HCT116 (cell line): ENCODE measurements around the gene TTF1. TPM values are rescaled to one million over a fixed set of nuclear protein-coding genes. Genes with fewer than 3 reads are reported as not detected.

Experiments
- ATAC-seq: fragments of 200-7000 bp; cut with Tn5 transposase; 2 replicates; pipeline ENCODE4 v1.9.1; 2020; ENCODE audit warnings: mild to moderate bottlenecking, moderate library complexity
- BruUV-seq: library from RNA; stranded (reverse); fragments of 400-500 nt; replicated peaks from 2 replicates; lab custom pipeline; 2021; lab: Mats Ljungman, UMichigan
- CTCF ChIA-PET: fragments of 300-600 bp; sonication (Branson Sonifier 250); formaldehyde crosslinking; loops from one replicate; lab custom pipeline; 2021; ENCODE audit warnings: antibody characterized with exemption; lab: Charles Lee
- POLR2A ChIA-PET: fragments of 300-600, 350-600 bp; sonication (Branson Sonifier 250); formaldehyde crosslinking; loops from one replicate; lab custom pipeline; 2021; ENCODE audit warnings: antibody characterized with exemption; lab: Charles Lee
- RAD21 ChIA-PET, 2 experiments: fragments of 300-600 bp; sonication (Branson Sonifier 250); formaldehyde crosslinking; loops; one replicate each; lab custom pipeline; 2023; ENCODE audit warnings: low total read pairs in 2 of 2; ENCODE audit not compliant: uncharacterized antibody in 2 of 2, unreplicated experiment in 2 of 2, low non-redundant PET in 1 of 2; lab: Charles Lee
- DNase-seq: peaks from one replicate; pipeline ENCODE4 v3.0.0-alpha.2; 2010; ENCODE audit warnings: low read depth, low spot score
- H2AFZ ChIP-seq: fragments of 200-600 bp; shearing (Covaris generic), sonication (generic); 2 replicates; pipeline ENCODE4 v1.6.1; 2017; ENCODE audit warnings: low read depth, mixed run types, mixed read lengths, antibody characterized with exemption, low read length; ENCODE audit not compliant: poor library complexity, severe bottlenecking
- H3K27ac ChIP-seq: 2 replicates; pipeline ENCODE4 v1.5.1; 2012; ENCODE audit warnings: low read depth, low read length
- H3K27me3 ChIP-seq: fragments of 200-600 bp; sonication (generic); 2 replicates; pipeline ENCODE4 v1.6.1; 2016; ENCODE audit warnings: mixed run types, low read length, mixed read lengths; ENCODE audit not compliant: insufficient read depth
- H3K36me3 ChIP-seq, 2 experiments: fragments of 200-500 bp in 1 of 2; fragments of 200-600 bp in 1 of 2; sonication (Bioruptor generic) in 1 of 2; sonication (generic) in 1 of 2; 2 replicates each; pipeline versions ENCODE4 v1.5.1 to v1.6.1; 2014 to 2016; ENCODE audit warnings: low read length in 2 of 2, inconsistent platforms in 1 of 2, mixed read lengths in 1 of 2, mixed run types in 1 of 2; ENCODE audit not compliant: insufficient read depth in 2 of 2, control insufficient read depth in 1 of 2
- H3K4me1 ChIP-seq, 2 experiments: fragments of 200-600 bp in 1 of 2; sonication (generic) in 1 of 2; 2 replicates each; pipeline versions ENCODE4 v1.5.1 to v1.6.1; 2012 to 2017; ENCODE audit warnings: low read length in 2 of 2, inconsistent platforms in 1 of 2, mild to moderate bottlenecking in 1 of 2, mixed read lengths in 1 of 2, mixed run types in 1 of 2, moderate library complexity in 1 of 2; ENCODE audit not compliant: insufficient read depth in 2 of 2, control insufficient read depth in 1 of 2
- H3K4me2 ChIP-seq: fragments of 200-600 bp; sonication (generic); 2 replicates; pipeline ENCODE4 v1.6.1; 2017; ENCODE audit warnings: mixed run types, low read length, mixed read lengths
- H3K4me3 ChIP-seq, 2 experiments: fragments of 200-600 bp in 1 of 2; sonication (generic) in 1 of 2; replicated peaks in 1 of 2; 2 replicates each; pipeline ENCODE4 v1.5.1; 2011 to 2016; ENCODE audit warnings: low read length in 2 of 2, control low read depth in 1 of 2, low read depth in 1 of 2, mild to moderate bottlenecking in 1 of 2, mixed read lengths in 1 of 2, mixed run types in 1 of 2
- H3K79me2 ChIP-seq: fragments of 200-600 bp; sonication (generic); 2 replicates; pipeline ENCODE4 v1.6.1; 2017; ENCODE audit warnings: mild to moderate bottlenecking, mixed run types, low read length, moderate library complexity, mixed read lengths; ENCODE audit not compliant: insufficient read depth
- H3K9ac ChIP-seq: fragments of 200-600 bp; sonication (generic); 2 replicates; pipeline ENCODE4 v1.6.1; 2016; ENCODE audit warnings: low read length, mixed read lengths
- H3K9me2 ChIP-seq: fragments of 200-600 bp; sonication (generic), shearing (Covaris generic); 2 replicates; pipeline ENCODE4 v1.6.1; 2017; ENCODE audit warnings: mixed run types, mild to moderate bottlenecking, moderate library complexity; ENCODE audit not compliant: insufficient read depth
- H3K9me3 ChIP-seq, 2 experiments: fragments of 200-500 bp in 1 of 2; fragments of 200-600 bp in 1 of 2; sonication (Bioruptor generic) in 1 of 2; sonication (generic) in 1 of 2; 2 replicates each; pipeline ENCODE4 v1.6.1; 2014 to 2017; ENCODE audit warnings: low read length in 2 of 2, mixed read lengths in 2 of 2, inconsistent platforms in 1 of 2, low read depth in 1 of 2, mild to moderate bottlenecking in 1 of 2, mixed run types in 1 of 2, moderate library complexity in 1 of 2; ENCODE audit not compliant: control insufficient read depth in 1 of 2, insufficient read depth in 1 of 2
- H4K20me1 ChIP-seq: fragments of 200-600 bp; sonication (generic), shearing (Covaris generic); 2 replicates; pipeline ENCODE4 v1.6.1; 2017; ENCODE audit warnings: mixed run types, mild to moderate bottlenecking, moderate library complexity; ENCODE audit not compliant: insufficient read depth
- CBX3 ChIP-seq: IDR thresholded peaks from 2 replicates; pipeline ENCODE4 v1.6.1; 2012; ENCODE audit warnings: low read depth
- EZH2 ChIP-seq: fragments of 200-600 bp; sonication (generic); IDR thresholded peaks from 2 replicates; pipeline ENCODE4 v1.6.1; 2017; ENCODE audit warnings: antibody characterized with exemption, mixed run types
- JUND ChIP-seq: IDR thresholded peaks from 2 replicates; pipeline ENCODE4 v1.6.1; 2012
- POLR2A ChIP-seq: IDR thresholded peaks from 2 replicates; pipeline ENCODE4 v1.7.0; 2011; ENCODE audit warnings: borderline replicate concordance; ENCODE audit not compliant: insufficient read depth, insufficient read length; ENCODE audit errors: extremely low read depth
- POLR2AphosphoS5 ChIP-seq: IDR thresholded peaks from 2 replicates; pipeline ENCODE4 v1.6.1; 2011; ENCODE audit warnings: mild to moderate bottlenecking, low read depth, low read length, moderate library complexity
- RAD21 ChIP-seq: IDR thresholded peaks from 2 replicates; pipeline ENCODE4 v1.6.1; 2012; ENCODE audit warnings: low read depth, mild to moderate bottlenecking
- SIN3A ChIP-seq: IDR thresholded peaks from 2 replicates; pipeline ENCODE4 v1.6.1; 2012; ENCODE audit warnings: low read depth
- SRF ChIP-seq: IDR thresholded peaks from 2 replicates; pipeline ENCODE4 v1.6.1; 2012; ENCODE audit warnings: low read depth
- ZFX ChIP-seq: fragments of 450-650 bp; IDR thresholded peaks from 2 replicates; pipeline ENCODE4 v1.6.1; 2017
- intact Hi-C: fragments of 100-400 bp; cut with micrococcal nuclease; formaldehyde crosslinking; loops from 2 replicates; pipeline ENCODE4 v1.10.0; 2022
- total RNA-seq: library from RNA; stranded (reverse); gene quantifications from one replicate; pipeline ENCODE4 v1.2.1, GENCODE V29; 2021; ENCODE audit not compliant: unreplicated experiment
- TF ChIP-seq, protein P1 (sequence below): IDR thresholded peaks from 2 replicates; pipeline ENCODE4 v1.6.1; 2011; ENCODE audit warnings: mild to moderate bottlenecking, low read length, moderate library complexity; ENCODE audit not compliant: insufficient replicate concordance; ENCODE audit errors: extremely low read depth

Gene TTF1
- total RNA-seq, 1 experiment from 2014 or later = 14.5 TPM

DNA sequence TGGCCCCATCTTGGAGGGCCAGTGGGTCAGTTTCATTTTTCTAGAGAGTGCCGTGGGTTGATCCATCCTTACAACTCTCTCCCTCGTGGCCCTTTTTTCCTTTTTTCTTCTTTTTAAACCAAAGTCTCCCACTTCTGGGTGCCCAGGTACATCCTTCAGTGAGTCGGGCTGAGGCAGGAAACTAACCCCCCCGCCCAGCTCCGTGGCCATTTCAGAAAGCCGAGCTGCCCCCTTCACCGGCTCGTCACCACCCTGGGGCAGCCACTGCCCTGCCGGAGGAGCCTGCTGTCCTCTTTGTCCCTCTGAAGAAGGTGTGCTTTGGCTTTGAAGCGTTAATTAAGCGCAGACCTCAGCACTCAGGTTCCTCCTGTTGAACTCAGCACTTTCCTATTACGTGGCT lies 8.5 kb upstream of the TTF1 start:
- H3K36me3 ChIP-seq = no peaks in the 10 kb centered on the region
- no peak overlapping the region for H3K27ac ChIP-seq
- ChIA-PET CTCF (no interaction called here), RAD21 (no interaction called here), POLR2A (no interaction called here)
- no peak overlapping the region for H3K4me3 ChIP-seq
- no peaks in the 10 kb centered on the region for H3K9me3 ChIP-seq
- H2AFZ ChIP-seq = no peak overlapping the region
- H3K4me1 ChIP-seq = peaks cover 12 to 19% of the 10 kb centered on the region in 2 experiments
- no peak overlapping the region for H3K9ac ChIP-seq
- BruUV-seq = no TSS peak
- no peaks in the 10 kb centered on the region for H3K79me2 ChIP-seq
- intact Hi-C loops = no loop called here
- H4K20me1 ChIP-seq = no peaks in the 10 kb centered on the region
- TF ChIP-seq, protein P1, sequence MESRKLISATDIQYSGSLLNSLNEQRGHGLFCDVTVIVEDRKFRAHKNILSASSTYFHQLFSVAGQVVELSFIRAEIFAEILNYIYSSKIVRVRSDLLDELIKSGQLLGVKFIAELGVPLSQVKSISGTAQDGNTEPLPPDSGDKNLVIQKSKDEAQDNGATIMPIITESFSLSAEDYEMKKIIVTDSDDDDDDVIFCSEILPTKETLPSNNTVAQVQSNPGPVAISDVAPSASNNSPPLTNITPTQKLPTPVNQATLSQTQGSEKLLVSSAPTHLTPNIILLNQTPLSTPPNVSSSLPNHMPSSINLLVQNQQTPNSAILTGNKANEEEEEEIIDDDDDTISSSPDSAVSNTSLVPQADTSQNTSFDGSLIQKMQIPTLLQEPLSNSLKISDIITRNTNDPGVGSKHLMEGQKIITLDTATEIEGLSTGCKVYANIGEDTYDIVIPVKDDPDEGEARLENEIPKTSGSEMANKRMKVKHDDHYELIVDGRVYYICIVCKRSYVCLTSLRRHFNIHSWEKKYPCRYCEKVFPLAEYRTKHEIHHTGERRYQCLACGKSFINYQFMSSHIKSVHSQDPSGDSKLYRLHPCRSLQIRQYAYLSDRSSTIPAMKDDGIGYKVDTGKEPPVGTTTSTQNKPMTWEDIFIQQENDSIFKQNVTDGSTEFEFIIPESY = no peak
- TF ChIP-seq POLR2AphosphoS5 = no peak
- TF ChIP-seq CBX3 = no peak
- TF ChIP-seq, all 23 proteins: peak for 0
- no peak overlapping the region for H3K4me2 ChIP-seq
- H3K9me2 ChIP-seq = no peaks in the 10 kb centered on the region
- no peak for DNase-seq
- H3K27me3 ChIP-seq = peaks cover 30% of the 10 kb centered on the region; the same call in 1 of the 2 replicates
- ATAC-seq = no peak

DNA sequence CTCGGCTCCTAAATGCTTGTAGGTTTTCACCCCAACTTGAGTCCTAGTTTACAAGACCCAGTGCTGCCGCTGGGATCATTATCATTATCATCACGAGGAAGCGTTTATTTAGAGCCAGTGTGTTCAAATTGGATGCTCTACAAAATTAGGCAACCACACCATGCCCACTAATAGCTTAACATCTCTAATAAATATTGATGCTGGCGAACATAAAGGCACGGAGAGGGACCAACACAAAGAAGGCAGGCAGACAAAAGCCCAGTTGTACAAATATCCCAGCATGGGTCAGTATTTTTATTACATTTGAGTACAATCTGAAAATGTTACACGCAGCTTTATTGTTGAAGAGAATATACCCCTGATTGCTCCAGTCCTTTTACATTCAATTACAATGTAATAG lies 8.1 kb upstream of the TTF1 start:
- Histone ChIP-seq H3K9me3 (no peaks in the 10 kb centered on the region), H3K4me1 (peaks cover 13 to 21% of the 10 kb centered on the region in 2 experiments), H3K27ac (no peak overlapping the region), H3K36me3 (no peaks in the 10 kb centered on the region), H3K4me2 (no peak overlapping the region), H3K9me2 (no peaks in the 10 kb centered on the region), H2AFZ (no peak overlapping the region), H3K4me3 (no peak overlapping the region), H3K27me3 (peaks cover 30% of the 10 kb centered on the region; the same call in 1 of the 2 replicates), H3K9ac (no peak overlapping the region), H4K20me1 (no peaks in the 10 kb centered on the region), H3K79me2 (no peaks in the 10 kb centered on the region)
- intact Hi-C loops = no loop called here
- ChIA-PET CTCF (interaction anchor here (1.0 kb wide), 1 partner anchor 157 kb away, joined by 3 read pairs; no protein-coding TSS in a partner anchor), RAD21 (no interaction called here), POLR2A (no interaction called here)
- no TSS peak for BruUV-seq
- DNase-seq (no peak), ATAC-seq (no peak)
- TF ChIP-seq EZH2 (no peak), SIN3A (no peak), ZFX (no peak), JUND (no peak), POLR2A (no peak), SRF (no peak), RAD21 (no peak)
